Measurements from ENCODE around the gene FOXP3.

DNA sequence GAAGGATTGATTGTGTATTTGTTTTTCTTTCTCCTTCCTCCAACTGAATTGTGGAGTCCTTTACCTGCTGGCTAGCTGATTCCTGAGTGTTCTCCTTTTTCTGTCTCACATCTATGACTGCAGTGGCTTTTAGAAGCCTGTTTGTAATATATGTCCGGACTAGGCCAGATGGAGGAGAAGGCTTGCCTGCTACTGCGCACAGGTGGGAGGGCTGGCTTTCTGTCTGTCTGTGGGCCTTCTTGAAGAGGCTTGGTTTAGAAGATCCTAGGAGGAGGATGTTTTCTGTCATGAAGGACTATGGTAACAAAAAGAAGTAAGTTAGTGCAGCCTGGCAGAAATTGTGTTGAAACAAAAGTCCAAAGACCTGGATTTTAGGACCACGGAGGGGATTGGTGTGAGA is 13.6 kb upstream of the FOXP3 start:
- TF ChIP-seq, protein P1, sequence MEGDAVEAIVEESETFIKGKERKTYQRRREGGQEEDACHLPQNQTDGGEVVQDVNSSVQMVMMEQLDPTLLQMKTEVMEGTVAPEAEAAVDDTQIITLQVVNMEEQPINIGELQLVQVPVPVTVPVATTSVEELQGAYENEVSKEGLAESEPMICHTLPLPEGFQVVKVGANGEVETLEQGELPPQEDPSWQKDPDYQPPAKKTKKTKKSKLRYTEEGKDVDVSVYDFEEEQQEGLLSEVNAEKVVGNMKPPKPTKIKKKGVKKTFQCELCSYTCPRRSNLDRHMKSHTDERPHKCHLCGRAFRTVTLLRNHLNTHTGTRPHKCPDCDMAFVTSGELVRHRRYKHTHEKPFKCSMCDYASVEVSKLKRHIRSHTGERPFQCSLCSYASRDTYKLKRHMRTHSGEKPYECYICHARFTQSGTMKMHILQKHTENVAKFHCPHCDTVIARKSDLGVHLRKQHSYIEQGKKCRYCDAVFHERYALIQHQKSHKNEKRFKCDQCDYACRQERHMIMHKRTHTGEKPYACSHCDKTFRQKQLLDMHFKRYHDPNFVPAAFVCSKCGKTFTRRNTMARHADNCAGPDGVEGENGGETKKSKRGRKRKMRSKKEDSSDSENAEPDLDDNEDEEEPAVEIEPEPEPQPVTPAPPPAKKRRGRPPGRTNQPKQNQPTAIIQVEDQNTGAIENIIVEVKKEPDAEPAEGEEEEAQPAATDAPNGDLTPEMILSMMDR (IDR thresholded peaks at IDR 0.05): no peak
- TF ChIP-seq EP300 (IDR thresholded peaks at IDR 0.05): no peak

Data from upper lobe of left lung (tissue), 4 donors.